ENCODE measurements around the gene RHBG. TPM values are rescaled to one million over a fixed set of nuclear protein-coding genes. Genes with fewer than 3 reads are reported as not detected.

RHBG gene
- total RNA-seq, 1 experiment from 2014 or later, result 1.5 TPM

- H3K4me1 Mint-ChIP-seq, result peaks cover 13 to 25% of the 10 kb centered on the region in 2 experiments
- peaks cover 0 to 11% (median 5%) of the 10 kb centered on the region in 3 experiments; a peak in 3 of 7 replicates for H3K36me3 Mint-ChIP-seq (ENCODE audit: insufficient read depth in 1 of 3, low read depth in 3 of 3)
- Histone ChIP-seq H3K9ac (ENCODE audit: extremely low read depth, insufficient read length, low read length) (no peak overlapping the region), H4K91ac (ENCODE audit: insufficient read length, low read depth, low read length) (no peak overlapping the region), H3K4me2 (ENCODE audit: insufficient read depth, insufficient read length, low read length) (no peak overlapping the region), H3K4ac (ENCODE audit: low read depth, low read length) (no peak overlapping the region), H3K79me2 (ENCODE audit: insufficient read depth, low read length) (no peaks in the 10 kb centered on the region), H3K79me1 (ENCODE audit: insufficient read depth, low read depth, low read length, poor library complexity, severe bottlenecking) (no peaks in the 10 kb centered on the region), H3K27ac (ENCODE audit: insufficient read length, low read depth, low read length) (no peak overlapping the region), H3K27me3 (ENCODE audit: insufficient read depth, low read length) (no peaks in the 10 kb centered on the region), H4K5ac (ENCODE audit: insufficient read length, low read depth, low read length) (no peak overlapping the region), H3K23me2 (ENCODE audit: insufficient read length, low read depth, low read length, poor library complexity, severe bottlenecking) (no peaks in the 10 kb centered on the region), H3K14ac (ENCODE audit: insufficient read depth, low read length) (no peak overlapping the region), H3K56ac (ENCODE audit: insufficient read length, low read depth, low read length) (no peak overlapping the region), H3K23ac (ENCODE audit: insufficient read length, low read depth, low read length) (no peak overlapping the region), H2BK12ac (ENCODE audit: insufficient read length, low read depth, low read length) (no peak overlapping the region), H3T11ph (ENCODE audit: low read length) (no peak overlapping the region), H2BK120ac (ENCODE audit: low read depth, low read length, poor library complexity, severe bottlenecking) (no peak overlapping the region), H3K4me1 (ENCODE audit: insufficient read depth, low read length) (no peaks in the 10 kb centered on the region), H2BK20ac (ENCODE audit: low read depth, low read length, poor library complexity, severe bottlenecking) (no peak overlapping the region), H2AK5ac (ENCODE audit: insufficient read length, low read length) (no peak overlapping the region), H2BK15ac (ENCODE audit: low read depth, low read length) (no peak overlapping the region), H4K20me1 (ENCODE audit: control insufficient read depth, insufficient read depth, insufficient read length) (peaks cover 2% of the 10 kb centered on the region), H3K9me3 (ENCODE audit: control insufficient read depth, low read depth, low read length) (no peaks in the 10 kb centered on the region), H3K18ac (ENCODE audit: insufficient read length, low read depth, low read length) (no peak overlapping the region), H2AFZ (ENCODE audit: low read length) (no peak overlapping the region), H4K8ac (replicated peaks; ENCODE audit: insufficient read length, low read depth, low read length) (no peak overlapping the region), H2BK5ac (ENCODE audit: insufficient read length, low read length) (no peak overlapping the region)
- whole genome bisulfite sequencing (ENCODE audit: extremely low coverage, insufficient read length, low lambda C conversion rate), result no CpG with 5 or more reads among the region's 6 CpGs
- peaks cover 4% of the 10 kb centered on the region for H3K27me3 Mint-ChIP-seq (ENCODE audit: low read depth)
- H3K27ac Mint-ChIP-seq, result no peak overlapping the region
- H3K4me3 Mint-ChIP-seq, result no peak overlapping the region; a peak in 2 of 5 replicates
- TF ChIP-seq, protein P1, sequence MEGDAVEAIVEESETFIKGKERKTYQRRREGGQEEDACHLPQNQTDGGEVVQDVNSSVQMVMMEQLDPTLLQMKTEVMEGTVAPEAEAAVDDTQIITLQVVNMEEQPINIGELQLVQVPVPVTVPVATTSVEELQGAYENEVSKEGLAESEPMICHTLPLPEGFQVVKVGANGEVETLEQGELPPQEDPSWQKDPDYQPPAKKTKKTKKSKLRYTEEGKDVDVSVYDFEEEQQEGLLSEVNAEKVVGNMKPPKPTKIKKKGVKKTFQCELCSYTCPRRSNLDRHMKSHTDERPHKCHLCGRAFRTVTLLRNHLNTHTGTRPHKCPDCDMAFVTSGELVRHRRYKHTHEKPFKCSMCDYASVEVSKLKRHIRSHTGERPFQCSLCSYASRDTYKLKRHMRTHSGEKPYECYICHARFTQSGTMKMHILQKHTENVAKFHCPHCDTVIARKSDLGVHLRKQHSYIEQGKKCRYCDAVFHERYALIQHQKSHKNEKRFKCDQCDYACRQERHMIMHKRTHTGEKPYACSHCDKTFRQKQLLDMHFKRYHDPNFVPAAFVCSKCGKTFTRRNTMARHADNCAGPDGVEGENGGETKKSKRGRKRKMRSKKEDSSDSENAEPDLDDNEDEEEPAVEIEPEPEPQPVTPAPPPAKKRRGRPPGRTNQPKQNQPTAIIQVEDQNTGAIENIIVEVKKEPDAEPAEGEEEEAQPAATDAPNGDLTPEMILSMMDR (conservative IDR thresholded peaks at IDR 0.05), result no peak
- no peak for DNase-seq
- no peaks in the 10 kb centered on the region for H3K9me3 Mint-ChIP-seq
Measured at GRCh38 chr1:156407344-156407743, 38.3 kb downstream of the RHBG start.
